Smooth muscle cell (in vitro differentiated cells): ENCODE data around the gene TRA2B. TPM values are rescaled to one million over a fixed set of nuclear protein-coding genes. Genes with fewer than 3 reads are reported as not detected.

ENCODE experiments used
- DNase-seq: peaks from one replicate; lab custom pipeline; 2025; ENCODE audit not compliant: unreplicated experiment; lab: John Stamatoyannopoulos, UW
- H2AFZ ChIP-seq: fragments of 200-600 bp; sonication (generic); 2 replicates; pipeline ENCODE4 v1.6.0; 2016; ENCODE audit warnings: antibody characterized with exemption, low read depth, mild to moderate bottlenecking
- H3F3A ChIP-seq: fragments of 200-600 bp; sonication (generic); 2 replicates; pipeline ENCODE4 v1.6.0; 2017; ENCODE audit warnings: antibody characterized with exemption, low read depth
- H3K27ac ChIP-seq: fragments of 200-600 bp; sonication (generic); 2 replicates; pipeline ENCODE4 v1.5.1; 2016; ENCODE audit warnings: low read depth, mild to moderate bottlenecking
- H3K27me3 ChIP-seq: fragments of 200-600 bp; sonication (generic); 2 replicates; pipeline ENCODE4 v1.6.1; 2016; ENCODE audit warnings: low read depth, mild to moderate bottlenecking
- H3K36me3 ChIP-seq: fragments of 200-600 bp; sonication (generic); 2 replicates; pipeline ENCODE4 v1.5.1; 2016; ENCODE audit warnings: low read depth
- H3K4me1 ChIP-seq: fragments of 200-600 bp; sonication (generic); 2 replicates; pipeline ENCODE4 v1.5.1; 2016; ENCODE audit warnings: low read depth
- H3K4me2 ChIP-seq: fragments of 200-600 bp; sonication (generic); 2 replicates; pipeline ENCODE4 v1.6.0; 2016; ENCODE audit warnings: mild to moderate bottlenecking
- H3K4me3 ChIP-seq: fragments of 200-600 bp; sonication (generic); 2 replicates; pipeline ENCODE4 v1.5.1; 2016; ENCODE audit warnings: mild to moderate bottlenecking
- H3K79me2 ChIP-seq: fragments of 200-600 bp; sonication (generic); 2 replicates; pipeline ENCODE4 v1.6.0; 2016; ENCODE audit warnings: low read depth, mild to moderate bottlenecking
- H3K9ac ChIP-seq: fragments of 200-600 bp; sonication (generic); 2 replicates; pipeline ENCODE4 v1.6.0; 2016; ENCODE audit warnings: low read depth
- H3K9me3 ChIP-seq: fragments of 200-600 bp; sonication (generic); replicated peaks from 2 replicates; pipeline ENCODE4 v1.5.1; 2016; ENCODE audit warnings: low read depth
- H4K20me1 ChIP-seq: fragments of 200-600 bp; sonication (generic); 2 replicates; pipeline ENCODE4 v1.6.0; 2016; ENCODE audit warnings: low read depth
- WGBS: methylation state at CpG from one replicate; pipeline ENCODE4 v1.1.7; 2016; ENCODE audit warnings: low lambda C conversion rate; 5-methylcytosine and 5-hydroxymethylcytosine counted together
- polyA plus RNA-seq: library from polyadenylated mRNA; unstranded; fragments of >200 nt; fragmentation: Nextera tagmentation; extraction: Ambion mirVana; gene quantifications from 2 replicates; pipeline ENCODE4 v1.2.1, GENCODE V29; 2016
- total RNA-seq: library from RNA; depleted of rRNA; stranded (reverse); fragments of >200 nt; gene quantifications from 2 replicates; pipeline ENCODE4 v1.2.3, GENCODE V29; 2014
- TF ChIP-seq, protein P1 (sequence below): fragments of 200-600 bp; sonication (generic); IDR thresholded peaks from 2 replicates; pipeline ENCODE4 v1.5.1; 2017; ENCODE audit warnings: borderline replicate concordance, mild to moderate bottlenecking, antibody characterized with exemption; ENCODE audit not compliant: insufficient read depth, poor library complexity, severe bottlenecking

The TRA2B gene
- total and polyA plus RNA-seq, 2 experiments from 2014 or later: 119 to 265 TPM

DNA sequence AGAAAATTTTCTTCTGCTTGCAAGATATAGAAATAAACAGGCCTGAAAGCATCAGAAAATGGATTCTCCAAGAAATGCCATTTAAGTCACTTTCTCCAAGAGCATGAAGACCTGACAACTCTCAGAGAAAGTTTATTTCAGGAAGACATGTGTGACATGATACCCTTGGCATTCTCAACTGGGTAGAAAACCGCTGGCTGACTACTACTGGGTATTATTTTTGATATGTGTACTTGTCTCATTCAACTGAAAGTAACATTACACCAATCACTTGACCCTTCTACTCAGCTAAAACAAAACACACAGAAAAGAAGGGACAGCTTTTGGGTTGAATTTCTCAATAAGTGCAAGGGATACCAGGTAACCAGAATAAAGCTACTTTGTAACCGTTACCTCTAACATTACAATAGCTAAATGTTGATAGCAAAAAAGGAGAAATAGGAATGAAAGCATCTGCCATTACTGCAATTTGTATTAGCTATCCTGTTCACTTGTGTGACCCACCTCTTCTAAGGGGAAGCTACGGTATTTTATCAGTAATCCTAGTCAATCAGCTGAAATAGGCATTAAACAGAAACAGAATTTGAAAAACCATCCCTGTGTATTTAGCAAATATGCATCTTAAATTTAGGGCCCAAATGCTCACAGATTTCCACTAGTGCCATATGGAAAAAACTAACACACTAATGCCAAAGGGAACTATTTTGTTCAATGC is 7.3 kb downstream of the TRA2B start:
- H3F3A ChIP-seq: peaks cover 17% of the 10 kb centered on the region
- no peaks in the 10 kb centered on the region for H3K36me3 ChIP-seq
- H4K20me1 ChIP-seq: peaks cover 100% of the 10 kb centered on the region
- H3K4me1 ChIP-seq: peaks cover 85% of the 10 kb centered on the region
- H3K4me2 ChIP-seq: peak overlapping the region; percentile 97
- no peaks in the 10 kb centered on the region for H3K9me3 ChIP-seq
- H3K9ac ChIP-seq: no peak overlapping the region
- H3K27ac ChIP-seq: peak overlapping the region; percentile 100
- no peak overlapping the region for H2AFZ ChIP-seq
- peak overlapping the region; percentile 11 for H3K4me3 ChIP-seq
- H3K27me3 ChIP-seq: no peaks in the 10 kb centered on the region
- DNase-seq: no peak
- 54% methylated on average over 3 of the region's 3 CpGs for WGBS
- TF ChIP-seq, protein P1, sequence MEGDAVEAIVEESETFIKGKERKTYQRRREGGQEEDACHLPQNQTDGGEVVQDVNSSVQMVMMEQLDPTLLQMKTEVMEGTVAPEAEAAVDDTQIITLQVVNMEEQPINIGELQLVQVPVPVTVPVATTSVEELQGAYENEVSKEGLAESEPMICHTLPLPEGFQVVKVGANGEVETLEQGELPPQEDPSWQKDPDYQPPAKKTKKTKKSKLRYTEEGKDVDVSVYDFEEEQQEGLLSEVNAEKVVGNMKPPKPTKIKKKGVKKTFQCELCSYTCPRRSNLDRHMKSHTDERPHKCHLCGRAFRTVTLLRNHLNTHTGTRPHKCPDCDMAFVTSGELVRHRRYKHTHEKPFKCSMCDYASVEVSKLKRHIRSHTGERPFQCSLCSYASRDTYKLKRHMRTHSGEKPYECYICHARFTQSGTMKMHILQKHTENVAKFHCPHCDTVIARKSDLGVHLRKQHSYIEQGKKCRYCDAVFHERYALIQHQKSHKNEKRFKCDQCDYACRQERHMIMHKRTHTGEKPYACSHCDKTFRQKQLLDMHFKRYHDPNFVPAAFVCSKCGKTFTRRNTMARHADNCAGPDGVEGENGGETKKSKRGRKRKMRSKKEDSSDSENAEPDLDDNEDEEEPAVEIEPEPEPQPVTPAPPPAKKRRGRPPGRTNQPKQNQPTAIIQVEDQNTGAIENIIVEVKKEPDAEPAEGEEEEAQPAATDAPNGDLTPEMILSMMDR: no peak
- peaks cover 100% of the 10 kb centered on the region for H3K79me2 ChIP-seq

DNA sequence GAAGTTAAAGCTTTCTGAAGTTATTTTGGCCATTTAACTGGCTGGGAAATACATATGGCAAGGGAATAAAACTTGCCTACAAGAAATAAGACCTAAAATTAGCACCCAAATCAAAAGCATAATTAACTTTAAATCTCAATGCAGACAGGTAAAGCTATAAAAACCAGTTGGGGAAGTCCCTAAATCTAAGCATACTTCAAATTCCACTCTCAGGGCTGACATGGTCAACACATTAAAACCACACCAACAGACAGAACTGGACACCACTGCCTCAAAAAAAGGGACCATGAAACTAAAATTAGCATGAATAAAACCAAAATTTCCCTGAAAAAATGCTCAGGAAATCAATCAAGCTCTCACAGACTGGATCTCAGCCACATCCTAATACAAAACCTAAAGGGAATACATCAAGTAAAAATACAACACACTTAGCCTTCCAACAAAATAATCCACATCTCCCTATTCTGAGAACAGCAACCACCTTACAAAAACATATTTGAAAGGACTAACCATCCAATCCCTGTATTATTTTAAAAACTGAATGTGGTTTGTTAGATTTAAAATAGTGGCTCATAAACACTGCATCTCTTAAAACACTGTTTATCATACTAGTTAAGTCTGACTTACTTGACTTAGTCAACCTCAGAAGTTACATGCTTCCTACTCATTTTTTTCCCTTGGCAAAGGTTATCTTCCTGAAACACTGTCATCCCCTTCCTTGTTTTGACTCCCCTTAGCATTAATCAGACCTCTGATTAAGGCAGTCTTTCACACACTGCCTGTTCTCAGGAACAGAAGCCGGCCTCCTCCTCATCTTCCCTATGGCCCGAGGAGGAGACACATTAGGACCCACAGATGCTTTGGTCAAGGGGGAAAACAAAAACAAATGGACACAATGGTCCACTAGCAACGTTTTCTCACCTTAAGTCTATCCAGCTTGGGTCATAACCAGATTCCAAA is 8.3 kb downstream of the TRA2B start:
- Histone ChIP-seq H3K36me3 (peaks cover 4% of the 10 kb centered on the region), H3K4me1 (peaks cover 83% of the 10 kb centered on the region), H3K27ac (peak overlapping the region; percentile 100), H3K4me2 (peak overlapping the region; percentile 97), H3K9me3 (no peaks in the 10 kb centered on the region), H3F3A (peaks cover 23% of the 10 kb centered on the region), H3K79me2 (peaks cover 100% of the 10 kb centered on the region), H3K27me3 (no peaks in the 10 kb centered on the region), H3K4me3 (peak overlapping the region; percentile 11), H3K9ac (no peak overlapping the region), H4K20me1 (peaks cover 100% of the 10 kb centered on the region), H2AFZ (no peak overlapping the region)
- WGBS: 21% methylated on average over 3 of the region's 3 CpGs
- DNase-seq: no peak
- TF ChIP-seq, protein P1: no peak

DNA sequence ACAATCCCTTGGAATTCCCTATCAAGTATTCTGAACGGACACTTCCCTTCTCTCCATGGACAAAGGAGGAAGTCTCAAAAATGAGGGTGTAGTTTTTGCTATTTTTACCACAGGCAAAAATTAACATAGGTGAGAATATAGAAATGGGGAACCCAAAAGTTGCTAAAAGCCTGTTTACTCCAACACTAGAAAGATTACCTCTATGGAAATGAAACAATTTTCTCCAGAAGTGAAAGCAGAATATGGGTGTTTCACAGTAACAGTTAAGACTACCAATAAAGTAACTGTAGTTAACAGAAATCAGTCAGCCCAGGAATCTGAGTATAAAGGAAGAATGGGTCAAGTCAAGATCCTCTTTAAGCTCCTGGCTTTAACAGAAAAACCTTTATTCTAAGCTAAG is 9.3 kb downstream of the TRA2B start:
- H3F3A ChIP-seq: peaks cover 23% of the 10 kb centered on the region
- peak overlapping the region; percentile 100 for H3K27ac ChIP-seq
- no peaks in the 10 kb centered on the region for H3K9me3 ChIP-seq
- H3K27me3 ChIP-seq: no peaks in the 10 kb centered on the region
- no peak overlapping the region for H2AFZ ChIP-seq
- 20% methylated on average over 1 of the region's 1 CpG for WGBS
- H3K4me3 ChIP-seq: no peak overlapping the region
- peaks cover 100% of the 10 kb centered on the region for H3K79me2 ChIP-seq
- TF ChIP-seq, protein P1: no peak
- peaks cover 73% of the 10 kb centered on the region for H3K4me1 ChIP-seq
- no peak for DNase-seq
- H3K9ac ChIP-seq: peak overlapping the region; percentile 16
- peaks cover 14% of the 10 kb centered on the region for H3K36me3 ChIP-seq
- H4K20me1 ChIP-seq: peaks cover 100% of the 10 kb centered on the region
- peak overlapping the region; percentile 97 for H3K4me2 ChIP-seq
